Stimulated activated CD4-positive, alpha-beta T cell treated with anti-CD3 and anti-CD28 coated beads, TNF-alpha, amount 100 ng/mL, for 1 hour (primary cell): ENCODE data around the gene BATF.

Source experiments
- DNase-seq, 3 donors: peaks; one replicate each; pipeline ENCODE4 v3.0.0-alpha.2; 2020; ENCODE audit warnings: low read depth in 3 of 3, low spot score in 1 of 3

Gene BATF

GRCh38 chr14:75499084-75499875 lies 23.0 kb upstream of the BATF start:
- no peak for DNase-seq

GRCh38 chr14:75501080-75501479 lies 21.2 kb upstream of the BATF start:
- no peak for DNase-seq

- DNase-seq, result no peak
Observed at GRCh38 chr14:75504411-75504810, 17.9 kb upstream of the BATF start.

- no peak for DNase-seq
Observed at GRCh38 chr14:75506930-75507329, 15.3 kb upstream of the BATF start.

- no peak for DNase-seq
Observed at GRCh38 chr14:75510547-75510946, 11.7 kb upstream of the BATF start.

- no peak for DNase-seq
Observed at GRCh38 chr14:75511201-75511600, 11.1 kb upstream of the BATF start.

GRCh38 chr14:75513911-75514672 lies 8.2 kb upstream of the BATF start:
- no peak for DNase-seq

- DNase-seq, result no peak
Observed at GRCh38 chr14:75514673-75515628, 7.3 kb upstream of the BATF start.

GRCh38 chr14:75515629-75515996 lies 6.7 kb upstream of the BATF start:
- DNase-seq, result no peak

GRCh38 chr14:75518625-75519024 lies 3.6 kb upstream of the BATF start:
- no peak for DNase-seq

GRCh38 chr14:75519394-75519793 lies 2.9 kb upstream of the BATF start:
- DNase-seq, result no peak

- DNase-seq, result no peak
Observed at GRCh38 chr14:75519826-75520728, 2.2 kb upstream of the BATF start.

GRCh38 chr14:75520852-75521251 lies 1.4 kb upstream of the BATF start:
- DNase-seq, result no peak

- no peak for DNase-seq
Observed at GRCh38 chr14:75521415-75522199, 662 bp upstream of the BATF start.

- no peak for DNase-seq
Observed at GRCh38 chr14:75522983-75523318, 682 bp downstream of the BATF start.

- DNase-seq, result no peak
Observed at GRCh38 chr14:75523771-75524171, 1.5 kb downstream of the BATF start.

GRCh38 chr14:75525969-75526368 lies 3.7 kb downstream of the BATF start:
- DNase-seq, result no peak

GRCh38 chr14:75527449-75528163 lies 5.3 kb downstream of the BATF start:
- no peak for DNase-seq

- no peak for DNase-seq
Observed at GRCh38 chr14:75531256-75531655, 9.0 kb downstream of the BATF start.
